ENCODE measurements around the gene CPB1.

CPB1 gene

GRCh38 chr3:148839805-148840204 is 12.2 kb downstream of the CPB1 start:
- DNase-seq, result no peak

GRCh38 chr3:148840451-148840850 is 12.8 kb downstream of the CPB1 start:
- no peak for DNase-seq

- no peak for DNase-seq
Observed at GRCh38 chr3:148845756-148846395, 18.3 kb downstream of the CPB1 start.

DNA sequence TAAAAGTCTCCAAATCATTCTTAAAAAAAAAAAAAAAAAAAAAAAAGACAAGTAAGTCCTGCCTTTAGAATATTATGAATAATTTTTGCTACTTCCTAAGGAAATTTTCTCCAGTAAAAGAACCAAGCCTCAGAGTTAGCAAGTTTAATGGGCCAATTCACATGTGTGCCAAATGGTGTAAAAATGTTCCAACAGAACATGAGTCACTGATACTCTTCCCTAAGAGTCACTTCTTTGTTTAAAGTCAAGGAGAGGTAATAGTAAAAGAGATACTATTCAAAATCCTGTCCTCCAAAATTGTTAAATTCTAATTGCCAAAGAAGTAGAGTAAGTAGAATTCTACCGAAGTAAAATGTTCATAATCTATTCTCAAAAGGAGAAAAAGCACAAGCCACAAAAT is 19.7 kb downstream of the CPB1 start:
- no peak for DNase-seq

DNA sequence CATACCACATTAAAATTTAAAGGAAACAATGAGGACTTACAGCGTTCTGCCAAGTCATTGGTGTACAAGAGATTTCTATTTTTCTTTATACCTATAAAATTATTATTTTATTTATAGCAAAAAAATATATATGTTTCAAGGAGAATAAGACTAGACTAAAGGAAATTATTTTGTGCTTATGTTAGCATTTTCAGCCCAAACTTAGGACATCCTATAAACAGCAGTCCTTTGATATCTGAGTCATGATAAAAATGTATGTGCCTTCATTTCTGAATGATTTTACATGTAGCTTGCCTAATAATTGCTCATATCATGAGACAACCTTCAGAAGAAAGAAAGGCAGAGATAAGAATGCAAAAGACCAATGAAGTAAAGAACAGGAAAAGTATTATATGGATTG is 20.8 kb downstream of the CPB1 start:
- DNase-seq, result no peak

DNA sequence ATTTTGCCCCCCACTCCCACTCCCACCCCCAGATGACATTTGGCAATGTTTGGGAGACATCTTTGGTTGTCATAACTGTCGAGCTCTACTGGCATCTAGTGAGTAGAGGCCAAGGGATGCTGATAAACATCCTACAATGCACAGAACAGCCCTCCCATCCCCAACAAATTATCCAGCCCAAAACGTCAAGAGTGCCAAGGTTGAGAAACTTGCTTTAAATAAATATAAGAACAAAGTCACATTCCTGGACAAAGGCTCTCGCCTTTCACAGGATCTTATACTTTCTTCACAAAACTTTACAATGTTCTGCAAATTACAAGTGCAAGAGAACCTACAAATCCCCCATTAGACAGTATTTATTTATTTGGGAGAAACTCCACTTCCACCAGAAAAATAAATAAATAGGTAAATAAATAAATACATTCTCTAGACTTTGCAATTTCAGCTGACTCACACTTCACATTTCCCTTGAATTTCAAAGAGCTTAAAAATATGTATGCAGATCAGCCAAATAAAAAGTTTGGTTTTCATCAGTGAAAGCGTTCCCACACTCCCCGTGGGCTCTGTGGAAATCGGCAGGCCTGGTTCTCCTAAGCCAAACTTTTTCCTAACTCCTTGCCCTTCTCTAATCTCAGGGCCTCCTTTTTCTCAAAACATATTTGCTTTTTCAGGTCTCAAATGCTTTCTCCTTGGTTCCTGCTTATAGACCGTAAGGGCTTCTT is 24.8 kb downstream of the CPB1 start:
- no peak for DNase-seq

DNA sequence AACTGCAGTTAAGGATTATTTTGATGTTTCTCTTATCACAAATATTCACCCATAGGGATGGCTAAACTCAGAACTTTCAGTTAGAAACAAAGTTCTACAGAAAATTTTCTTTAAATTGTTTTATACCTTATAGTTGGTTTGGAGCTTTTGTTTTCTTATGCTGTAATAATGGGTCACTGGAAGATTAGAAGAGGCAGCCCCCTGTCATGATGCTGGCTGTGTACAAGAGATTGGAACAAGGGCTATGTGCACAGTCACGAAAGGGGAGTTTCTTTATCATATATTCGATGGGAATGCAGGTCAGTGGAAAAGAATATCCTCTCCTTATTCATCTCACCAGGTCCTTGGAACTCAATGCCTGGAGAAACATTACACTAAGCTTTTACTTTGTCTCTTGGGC is 25.5 kb downstream of the CPB1 start:
- DNase-seq, result no peak

DNA sequence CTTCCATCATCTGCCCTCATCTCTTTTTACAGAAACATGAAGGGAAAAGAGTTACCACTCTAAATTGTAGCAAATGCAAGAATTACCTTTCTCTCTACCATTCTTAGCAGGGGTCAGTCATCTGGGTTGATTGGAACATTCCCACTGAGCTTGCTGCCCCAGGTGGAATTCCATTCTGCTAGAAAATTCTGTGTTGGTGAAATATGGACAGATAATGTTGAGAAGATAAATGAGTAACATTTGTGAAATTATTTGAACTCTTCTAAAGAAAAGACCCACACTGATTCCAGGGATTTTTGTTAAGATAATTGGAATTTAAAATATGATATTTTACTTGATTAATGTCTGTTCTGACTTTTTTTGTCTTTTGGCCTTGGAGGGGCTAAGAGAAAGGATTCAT is 26.4 kb downstream of the CPB1 start:
- DNase-seq, result no peak

- no peak for DNase-seq
Observed at GRCh38 chr3:148856384-148856783, 28.8 kb downstream of the CPB1 start.

DNA sequence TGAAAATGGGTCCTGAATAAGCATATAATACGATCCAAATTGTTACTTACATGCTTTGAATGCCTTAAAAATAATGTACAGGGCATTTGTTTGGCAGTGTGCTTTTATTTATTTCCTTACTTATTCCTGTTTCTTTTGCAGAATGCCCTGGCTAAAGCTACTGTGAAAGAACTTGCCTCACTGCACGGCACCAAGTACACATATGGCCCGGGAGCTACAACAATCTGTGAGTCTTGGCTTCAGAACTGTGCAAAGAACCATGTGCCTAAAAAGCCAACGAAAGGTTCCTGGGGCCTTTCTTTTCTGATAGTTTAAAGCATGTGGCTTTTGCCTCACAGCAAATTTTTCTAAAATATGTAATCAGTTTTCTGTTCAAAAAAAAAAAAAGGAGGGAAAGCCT is 29.7 kb downstream of the CPB1 start:
- no peak for DNase-seq

GRCh38 chr3:148861277-148861869 is 33.8 kb downstream of the CPB1 start:
- peak; percentile 31 for DNase-seq

DNA sequence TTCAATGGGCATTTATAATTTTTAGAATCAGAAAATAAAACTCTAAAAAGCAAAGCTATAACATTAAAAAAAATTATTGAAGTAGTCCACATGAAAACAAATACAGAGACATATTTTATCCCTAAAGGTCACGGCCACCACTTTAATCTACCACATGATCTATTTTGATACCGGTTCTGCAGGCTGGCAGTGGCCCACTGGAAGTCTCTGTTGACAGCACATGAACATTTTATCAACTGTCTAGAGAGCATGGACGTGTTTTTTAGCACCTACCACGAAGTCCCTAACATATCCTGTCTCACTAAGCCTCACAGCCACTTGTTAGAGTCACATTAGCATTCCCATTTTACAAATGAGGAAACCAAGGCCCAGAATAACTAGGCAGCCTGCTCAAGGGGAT is 35.7 kb downstream of the CPB1 start:
- DNase-seq, result no peak

GRCh38 chr3:148863814-148864213 is 36.2 kb downstream of the CPB1 start:
- DNase-seq, result no peak

GRCh38 chr3:148865049-148865448 is 37.4 kb downstream of the CPB1 start, which contains the start of gene CPA3:
Gene CPA3, plus strand, starts transcription at chr3:148865296. Its CDS starts 12 bp downstream, at chr3:148865308.
- DNase-seq, result no peak

GRCh38 chr3:148866261-148866660 is 38.6 kb downstream of the CPB1 start:
- no peak for DNase-seq

GRCh38 chr3:148873270-148873927 is 45.8 kb downstream of the CPB1 start:
- peak; percentile 41 for DNase-seq

GRCh38 chr3:148873977-148874376 is 46.4 kb downstream of the CPB1 start:
- peak; percentile 24 for DNase-seq

- no peak for DNase-seq
Observed at GRCh38 chr3:148878095-148878494, 50.5 kb downstream of the CPB1 start.

GRCh38 chr3:148879256-148879655 is 51.6 kb downstream of the CPB1 start:
- peak; percentile 60 for DNase-seq

DNA sequence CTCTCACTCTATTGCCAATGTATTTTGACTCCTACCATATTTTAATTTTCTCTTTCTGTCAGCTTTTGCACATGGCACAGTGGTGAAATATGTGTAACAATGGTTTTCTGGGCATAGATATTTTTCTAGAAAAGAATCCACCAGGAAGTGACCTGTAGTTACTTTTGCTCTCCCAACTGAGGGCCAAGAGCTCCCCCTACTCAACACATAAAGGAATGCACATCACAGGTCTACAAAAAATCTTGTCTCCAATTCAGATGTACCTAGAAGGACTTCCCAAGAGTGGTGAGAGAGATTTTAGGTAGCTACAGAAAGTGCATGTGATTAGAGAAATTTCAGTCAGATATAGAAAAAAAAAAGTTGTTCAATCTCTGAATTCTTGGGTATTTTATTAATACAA is 53.1 kb downstream of the CPB1 start:
- DNase-seq, result no peak

GRCh38 chr3:148881286-148881685 is 53.7 kb downstream of the CPB1 start:
- DNase-seq, result no peak

DNA sequence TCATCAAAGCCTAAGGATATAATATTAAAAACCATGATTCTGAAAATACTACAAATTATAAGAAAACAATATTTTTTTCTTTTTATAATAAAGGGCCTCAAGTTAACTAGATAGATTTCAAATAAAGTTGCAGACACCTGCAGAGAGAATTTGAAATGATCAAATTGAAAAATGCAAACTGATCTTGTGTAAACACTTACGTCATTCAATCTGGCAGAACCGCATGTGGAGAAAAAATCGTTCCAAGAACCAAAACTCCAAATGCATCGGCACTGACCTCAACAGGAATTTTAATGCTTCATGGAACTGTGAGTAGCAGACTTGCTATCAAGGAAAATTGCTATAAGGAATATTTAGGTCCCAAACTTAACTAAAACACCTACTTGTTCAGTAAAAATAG is 54.7 kb downstream of the CPB1 start:
- DNase-seq, result peak; percentile 55

GRCh38 chr3:148883163-148883562 is 55.6 kb downstream of the CPB1 start:
- no peak for DNase-seq

DNA sequence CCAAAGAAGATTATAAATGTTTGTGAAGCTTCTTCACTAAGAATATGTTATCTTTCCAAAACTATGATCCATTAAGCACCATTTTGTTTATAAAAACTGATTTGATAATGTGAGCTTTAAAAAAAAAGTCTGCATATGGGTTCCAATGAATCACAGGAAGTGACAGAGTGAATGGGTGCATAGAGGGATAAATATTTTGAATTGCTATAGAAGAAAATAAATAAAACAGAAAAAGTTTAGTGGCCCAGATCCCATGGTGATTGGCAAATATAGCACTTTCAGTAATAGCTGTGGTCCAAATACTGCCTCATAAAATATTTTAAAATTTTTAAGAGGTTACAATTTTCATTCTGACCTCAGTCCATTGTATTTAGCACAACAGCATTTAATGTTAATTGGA is 56.6 kb downstream of the CPB1 start:
- DNase-seq, result no peak
